DMS79 (cell line): Measurements from ENCODE around the gene TPM1.
"Not testable (repeated sequence)": the region's sequence is repeated elsewhere in the genome, so short reads cannot be mapped to it uniquely, and the experiment has no call there.

Source experiments
- DNase-seq: peaks from one replicate; lab custom pipeline; 2025; lab: John Stamatoyannopoulos, UW

Gene TPM1

DNA sequence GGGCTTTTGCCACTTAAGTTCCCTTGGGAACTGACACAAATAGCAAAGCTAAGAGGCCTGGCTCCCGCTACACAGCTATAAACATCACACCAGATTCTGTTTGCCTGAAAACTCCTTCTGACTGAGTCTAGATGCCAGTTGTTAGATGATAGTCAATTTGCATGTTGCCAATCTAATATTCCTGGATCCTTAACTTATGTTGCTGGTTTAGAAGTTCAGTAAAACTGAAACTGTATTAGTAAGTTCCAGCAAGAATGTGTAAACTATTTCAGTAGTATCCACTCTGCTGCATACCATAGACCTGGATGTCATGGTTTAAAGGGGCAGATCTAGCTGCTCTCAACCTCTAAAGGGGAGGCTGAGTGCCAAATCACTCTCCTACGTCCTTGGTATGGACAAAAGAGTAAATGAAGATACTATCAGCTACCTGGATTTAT, 52.0 kb downstream of the TPM1 start:
- DNase-seq, result no peak

DNA sequence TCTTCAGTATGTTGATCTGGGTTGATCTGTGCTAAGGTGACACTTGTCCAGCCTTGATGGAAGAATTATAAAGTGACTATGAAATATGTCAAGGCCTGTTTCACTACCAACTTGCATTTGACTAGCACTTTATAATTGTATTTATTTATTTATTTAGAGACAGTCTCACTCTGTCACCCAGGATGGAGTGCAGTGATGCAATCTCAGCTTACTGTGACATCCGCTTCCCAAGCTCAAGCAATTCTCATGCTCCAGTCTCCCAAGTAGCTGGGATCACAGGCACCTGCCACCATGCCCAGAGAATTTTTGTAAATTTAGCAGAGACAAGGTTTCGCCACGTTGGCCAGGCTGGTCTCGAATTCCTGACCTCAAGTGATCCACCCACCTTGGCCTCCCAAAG, 53.6 kb downstream of the TPM1 start:
- no peak for DNase-seq

DNA sequence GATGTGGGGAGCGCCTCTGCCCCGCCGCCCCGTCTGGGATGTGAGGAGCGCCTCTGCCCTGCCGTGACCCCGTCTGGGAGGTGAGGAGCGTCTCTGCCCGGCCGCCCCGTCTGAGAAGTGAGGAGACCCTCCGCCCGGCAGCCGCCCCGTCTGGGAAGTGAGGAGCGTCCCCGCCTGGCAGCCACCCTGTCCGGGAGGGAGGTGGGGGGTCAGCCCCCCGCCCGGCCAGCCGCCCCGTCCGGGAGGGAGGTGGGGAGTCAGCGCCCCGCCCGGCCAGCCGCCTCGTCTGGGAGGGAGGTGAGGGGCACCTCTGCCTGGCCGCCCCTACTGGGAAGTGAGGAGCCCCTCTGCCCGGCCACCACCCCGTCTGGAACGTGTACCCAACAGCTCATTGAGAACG, 56.4 kb downstream of the TPM1 start:
- not testable (repeated sequence) for DNase-seq

DNA sequence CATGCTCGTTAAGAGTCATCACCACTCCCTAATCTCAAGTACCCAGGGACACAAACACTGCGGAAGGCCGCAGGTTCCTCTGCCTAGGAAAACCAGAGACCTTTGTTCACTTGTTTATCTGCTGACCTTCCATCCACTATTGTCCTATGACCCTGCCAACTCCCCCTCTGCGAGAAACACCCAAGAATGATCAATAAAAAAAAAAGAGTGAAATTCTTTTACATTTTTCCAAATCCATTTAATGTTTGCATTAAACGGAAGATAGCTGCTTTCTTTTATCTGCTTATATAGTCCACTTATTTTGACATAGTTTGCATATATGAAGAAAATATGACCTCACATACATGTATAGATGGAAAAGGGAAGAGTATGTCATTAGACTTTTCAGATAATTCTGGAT, 57.0 kb downstream of the TPM1 start:
- not testable (repeated sequence) for DNase-seq

DNA sequence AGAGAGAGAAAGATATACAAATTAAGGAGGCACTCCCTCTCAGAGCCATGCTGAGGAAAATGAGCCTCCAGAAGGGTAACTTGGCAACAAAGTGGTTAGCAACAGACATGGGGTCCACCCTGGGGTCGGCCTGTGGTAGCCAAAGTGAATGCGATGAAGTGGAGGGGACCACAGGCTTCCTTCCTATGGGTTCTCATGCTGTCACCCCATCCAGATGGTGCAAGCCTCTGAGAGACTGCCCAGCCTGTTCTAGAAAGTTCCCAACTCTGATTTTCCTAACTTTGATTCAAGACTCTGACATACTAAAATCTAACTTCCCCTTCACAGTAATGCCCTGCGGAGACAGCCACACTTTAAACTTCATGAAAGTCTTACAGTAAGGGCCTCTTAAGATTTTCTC, 60.9 kb downstream of the TPM1 start:
- no peak for DNase-seq

DNA sequence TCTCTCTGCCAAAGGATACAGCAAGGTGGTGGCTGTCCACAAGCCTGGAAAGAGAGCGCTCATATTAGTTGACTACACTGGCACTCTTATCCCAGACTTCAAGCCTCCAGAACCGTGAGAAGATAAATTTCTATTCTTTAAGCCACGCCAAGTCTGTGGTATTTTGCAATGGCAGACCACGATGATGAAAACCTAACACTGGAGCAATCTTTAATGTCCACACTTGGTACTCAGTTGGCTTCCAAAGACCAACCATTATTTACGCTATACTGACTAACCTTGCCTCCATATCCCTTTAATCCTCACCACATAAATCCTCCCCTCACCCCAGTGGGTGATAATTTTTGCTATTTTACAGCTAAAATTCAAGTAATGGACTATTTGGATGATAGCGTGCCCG, 62.2 kb downstream of the TPM1 start:
- DNase-seq, result no peak

DNA sequence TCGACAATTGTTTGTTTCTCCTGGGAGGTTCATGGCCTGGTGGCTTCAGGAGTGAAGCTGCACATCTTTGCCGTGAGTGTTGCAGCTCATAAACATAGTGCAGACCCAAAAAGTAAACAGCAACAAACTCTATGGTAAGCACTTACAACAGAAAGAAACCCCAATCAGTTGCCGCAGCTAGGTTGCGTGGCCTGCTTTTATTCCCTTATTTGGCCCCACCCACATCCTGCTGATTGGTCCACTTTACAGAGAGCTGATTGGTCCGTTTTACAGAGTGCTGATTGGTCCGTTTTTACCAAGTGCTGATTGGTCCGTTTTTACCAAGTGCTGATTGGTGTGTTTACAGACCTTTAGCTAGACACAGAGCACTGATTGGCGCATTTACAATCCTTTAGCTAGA, 62.8 kb downstream of the TPM1 start:
- not testable (repeated sequence) for DNase-seq

DNA sequence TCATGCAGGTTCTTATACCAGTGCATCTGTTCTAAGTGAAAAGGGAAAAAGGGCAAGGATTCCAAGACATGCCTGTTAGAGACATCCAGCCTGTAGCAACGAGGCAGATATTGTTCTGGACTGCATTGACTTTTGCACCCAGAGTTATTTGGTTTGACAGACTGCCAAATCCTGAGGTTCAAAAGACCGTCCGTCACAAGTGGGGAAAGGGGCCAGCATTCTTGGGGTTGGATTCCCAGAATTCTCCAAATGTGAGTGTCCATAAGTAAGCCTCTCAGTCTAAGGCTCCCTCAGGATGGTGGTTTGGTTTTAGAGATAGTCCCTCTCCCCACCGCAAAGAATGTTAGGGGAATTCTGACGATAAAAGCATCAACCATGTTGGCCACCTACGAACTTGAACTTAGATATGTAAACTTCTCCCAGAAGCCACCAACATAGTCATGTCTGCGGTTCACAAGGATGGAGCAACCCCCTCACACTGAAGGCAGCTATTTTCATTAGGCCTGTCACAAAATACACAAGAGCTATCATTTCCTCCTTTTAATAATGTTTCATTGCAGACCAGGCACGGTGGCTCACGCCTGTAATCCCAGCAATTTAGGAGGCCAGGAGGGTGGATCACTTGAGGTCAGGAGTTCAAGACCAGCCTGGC, 65.5 kb downstream of the TPM1 start:
- no peak for DNase-seq

DNA sequence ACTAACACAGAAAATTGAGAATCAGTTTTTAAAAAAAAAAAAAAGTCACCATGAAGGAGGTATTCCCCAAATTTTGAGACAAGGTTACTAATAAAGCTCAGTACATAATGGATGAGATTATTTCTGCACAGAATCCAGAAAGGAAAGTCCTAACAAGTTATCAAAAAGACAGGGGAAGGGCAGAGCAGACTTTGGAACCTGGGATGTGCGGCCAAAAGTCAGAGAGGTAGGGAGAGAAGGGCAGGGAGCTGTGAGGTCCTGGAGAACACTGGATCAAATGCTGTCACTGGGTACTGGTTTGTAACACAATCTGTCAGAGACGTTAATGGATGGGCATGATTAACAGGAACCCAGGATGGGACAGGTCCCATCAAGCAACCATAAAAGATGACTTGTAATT, 67.0 kb downstream of the TPM1 start:
- no peak for DNase-seq

DNA sequence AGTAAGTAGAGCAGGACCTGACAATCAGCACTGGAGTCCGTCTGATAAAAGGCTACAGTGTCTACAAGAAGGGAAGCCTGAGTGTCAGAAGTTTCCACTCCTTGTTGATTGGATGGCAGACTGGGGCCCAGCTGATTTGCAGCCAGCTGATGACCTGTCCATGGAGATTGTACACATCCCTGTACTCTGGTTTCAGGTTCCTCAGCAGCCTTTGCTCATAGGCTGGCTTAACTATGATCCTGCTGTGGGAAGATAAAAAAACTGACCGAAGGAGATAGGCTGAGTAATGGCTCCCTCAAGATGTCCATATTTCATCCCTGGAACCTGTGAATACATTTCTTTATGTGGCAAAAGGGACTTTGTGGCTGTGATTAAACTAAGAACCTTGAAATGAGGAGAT, 67.4 kb downstream of the TPM1 start:
- no peak for DNase-seq

DNA sequence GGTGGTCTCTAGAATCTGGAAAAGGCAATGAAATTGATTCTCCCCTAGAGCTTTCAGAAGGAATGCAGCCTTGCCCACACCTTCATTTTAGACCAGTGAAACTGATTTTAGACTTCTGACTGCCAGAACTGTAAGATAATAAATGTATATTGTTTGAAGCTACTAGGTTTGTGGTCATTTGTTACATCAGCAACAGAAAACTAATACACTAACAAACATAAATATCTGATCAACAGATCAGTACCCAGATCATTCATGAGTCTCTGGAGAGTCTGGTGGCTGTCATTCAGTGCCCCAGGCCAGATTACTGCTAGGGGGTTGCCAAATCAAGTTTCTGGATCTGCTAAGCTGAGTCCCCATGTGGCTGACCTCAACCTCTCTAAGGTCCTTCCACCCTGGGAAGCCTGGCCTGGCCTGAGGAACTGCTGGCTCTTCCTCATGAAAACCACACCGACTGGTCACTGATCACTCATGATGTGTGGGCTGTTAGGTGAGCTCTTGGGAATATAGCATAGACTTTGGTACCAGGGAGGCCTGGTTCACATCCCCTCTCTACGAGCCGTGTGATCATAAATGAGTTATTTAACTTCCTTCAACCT, 68.0 kb downstream of the TPM1 start:
- no peak for DNase-seq

DNA sequence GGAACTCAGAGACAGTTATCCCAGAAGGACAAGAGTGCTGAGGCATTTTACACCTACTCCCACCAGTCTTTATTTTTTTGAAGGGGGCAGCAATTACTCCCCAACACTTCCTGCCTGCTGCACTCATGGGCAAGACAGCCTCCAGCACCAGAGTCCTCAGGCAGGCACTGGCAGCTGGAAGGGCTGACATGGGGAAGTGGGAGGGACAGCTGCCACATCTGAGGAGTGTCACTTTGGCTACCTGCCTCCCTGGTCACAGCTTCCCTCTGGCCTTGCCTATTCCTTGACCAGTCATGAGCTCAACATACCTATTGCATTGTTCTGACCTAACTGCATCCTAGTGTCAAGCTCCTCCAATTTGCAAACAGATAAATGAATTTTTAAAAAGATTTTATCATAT, 68.9 kb downstream of the TPM1 start:
- DNase-seq, result no peak

DNA sequence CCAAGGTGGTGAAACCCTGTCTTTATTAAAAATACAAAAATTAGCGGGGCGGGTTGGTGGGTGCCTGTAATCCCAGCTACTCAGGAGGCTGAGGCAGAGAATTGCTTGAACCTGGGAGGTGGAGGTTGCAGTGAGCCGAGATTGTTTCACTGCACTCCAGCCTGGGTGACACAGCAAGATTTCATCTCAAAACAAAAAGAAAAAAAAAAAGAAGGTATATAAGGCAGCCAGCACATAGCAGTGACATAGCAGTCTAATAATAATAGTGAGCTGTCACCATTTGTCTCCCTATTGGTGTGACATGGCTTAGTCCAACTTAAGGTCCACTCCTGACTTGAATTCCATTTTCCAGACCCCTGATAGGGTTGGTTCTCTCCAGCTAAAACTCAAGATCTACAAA, 70.3 kb downstream of the TPM1 start:
- no peak for DNase-seq

DNA sequence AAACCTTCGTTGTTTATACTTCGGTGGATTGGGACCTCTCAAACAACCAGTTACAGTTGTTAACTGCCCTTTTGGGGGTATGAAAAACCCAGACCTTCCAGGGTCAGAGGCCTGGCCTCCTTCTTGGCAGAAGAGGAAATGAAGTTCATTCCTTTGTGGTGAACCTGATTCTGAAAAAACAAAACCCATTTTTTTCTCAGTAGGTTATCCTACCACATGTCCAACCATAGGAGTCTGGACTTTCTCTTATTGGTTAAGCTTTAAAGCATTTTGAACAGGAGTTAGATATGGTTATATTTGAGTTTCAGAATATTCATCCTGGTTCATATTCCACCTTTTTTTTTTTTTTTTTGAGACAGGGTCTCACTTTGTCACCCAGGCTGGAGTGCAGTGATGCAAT, 71.9 kb downstream of the TPM1 start:
- DNase-seq, result no peak
